GM12891 (cell line): Measurements from ENCODE around the gene SEC14L3.

Experiments
- PAX5 ChIP-seq: IDR thresholded peaks from 2 replicates; pipeline ENCODE4 v1.6.1; 2011; ENCODE audit warnings: low read length, moderate library complexity, mild to moderate bottlenecking; ENCODE audit not compliant: insufficient read depth, severe bottlenecking
- POLR2A ChIP-seq: IDR thresholded peaks from 2 replicates; pipeline ENCODE4 v1.6.1; 2011; ENCODE audit warnings: low read depth, low read length, control low read depth
- POLR2AphosphoS5 ChIP-seq: IDR thresholded peaks from 2 replicates; pipeline ENCODE4 v1.6.1; 2011; ENCODE audit warnings: low read depth, low read length, control low read depth
- SPI1 ChIP-seq: IDR thresholded peaks from 2 replicates; pipeline ENCODE4 v1.6.1; 2011; ENCODE audit warnings: low read depth, low read length, control low read depth
- TAF1 ChIP-seq: IDR thresholded peaks from 2 replicates; pipeline ENCODE4 v1.6.1; 2011; ENCODE audit warnings: low read depth, low read length, control low read depth

GRCh38 chr22:30508216-30508615 is 36.4 kb upstream of the SEC14L3 start:
- no peak for TF ChIP-seq POLR2A
- no peak for TF ChIP-seq TAF1
- no peak for TF ChIP-seq POLR2AphosphoS5
- TF ChIP-seq SPI1: no peak
- TF ChIP-seq PAX5: no peak
